Nephron (organoid): Measurements from ENCODE around the gene VPS37C.
"Not testable (repeated sequence)": the region's sequence is repeated elsewhere in the genome, so short reads cannot be mapped to it uniquely, and the experiment has no call there.

Experiments used
- H3K27ac Mint-ChIP-seq, 3 experiments: 2 replicates each; pipeline ENCODE4 v1.8.0; 2020; ENCODE audit warnings: mixed read lengths in 3 of 3, mild to moderate bottlenecking in 2 of 3, moderate library complexity in 1 of 3
- H3K27me3 Mint-ChIP-seq: 2 replicates; pipeline ENCODE4 v1.8.0; 2021; ENCODE audit warnings: low read depth, mild to moderate bottlenecking, moderate library complexity, mixed read lengths
- H3K36me3 Mint-ChIP-seq: 2 replicates; pipeline ENCODE4 v1.8.0; 2020; ENCODE audit warnings: low read depth, mixed read lengths
- H3K4me1 Mint-ChIP-seq: 2 replicates; pipeline ENCODE4 v1.8.0; 2020; ENCODE audit warnings: mixed read lengths
- H3K4me3 Mint-ChIP-seq, 3 experiments: 2 replicates each; pipeline ENCODE4 v1.8.0; 2020; ENCODE audit warnings: mild to moderate bottlenecking in 3 of 3, mixed read lengths in 3 of 3, moderate library complexity in 2 of 3
- H3K9me3 Mint-ChIP-seq: 2 replicates; pipeline ENCODE4 v1.8.0; 2020; ENCODE audit warnings: mixed read lengths
- CTCF ChIP-seq, 3 experiments: fragments of 200-600 bp; sonication (generic); IDR thresholded peaks; one replicate each; pipeline ENCODE4 v1.5.0; 2021; ENCODE audit warnings: antibody characterized with exemption in 3 of 3; ENCODE audit not compliant: unreplicated experiment in 3 of 3

VPS37C gene

GRCh38 chr11:61102667-61103571 lies 58.3 kb downstream of the VPS37C start:
- H3K27me3 Mint-ChIP-seq = no peaks in the 10 kb centered on the region
- no peak overlapping the region for H3K4me3 Mint-ChIP-seq
- no peak overlapping the region for H3K27ac Mint-ChIP-seq
- no peaks in the 10 kb centered on the region for H3K9me3 Mint-ChIP-seq
- H3K36me3 Mint-ChIP-seq = no peaks in the 10 kb centered on the region
- no peak for TF ChIP-seq CTCF (IDR thresholded peaks at IDR 0.05; ENCODE audit: unreplicated experiment in 3 of 3)
- H3K4me1 Mint-ChIP-seq = no peaks in the 10 kb centered on the region

- H3K9me3 Mint-ChIP-seq = peaks cover 7% of the 10 kb centered on the region
- no peak for TF ChIP-seq CTCF (IDR thresholded peaks at IDR 0.05; ENCODE audit: unreplicated experiment in 3 of 3)
- H3K36me3 Mint-ChIP-seq = no peaks in the 10 kb centered on the region
- no peaks in the 10 kb centered on the region for H3K4me1 Mint-ChIP-seq
- no peak overlapping the region for H3K4me3 Mint-ChIP-seq
- H3K27me3 Mint-ChIP-seq = no peaks in the 10 kb centered on the region
- H3K27ac Mint-ChIP-seq = no peak overlapping the region
Measured at GRCh38 chr11:61098778-61099177, 62.4 kb downstream of the VPS37C start.

- not testable (repeated sequence) for H3K27me3 Mint-ChIP-seq, H3K27ac Mint-ChIP-seq, H3K9me3 Mint-ChIP-seq, H3K4me1 Mint-ChIP-seq, H3K4me3 Mint-ChIP-seq, H3K36me3 Mint-ChIP-seq
Measured at GRCh38 chr11:61098261-61098660, 63.0 kb downstream of the VPS37C start.

- no peaks in the 10 kb centered on the region for H3K4me1 Mint-ChIP-seq
- no peaks in the 10 kb centered on the region for H3K36me3 Mint-ChIP-seq
- no peak overlapping the region for H3K27ac Mint-ChIP-seq
- H3K4me3 Mint-ChIP-seq = no peak overlapping the region
- H3K27me3 Mint-ChIP-seq = no peaks in the 10 kb centered on the region
- TF ChIP-seq CTCF (IDR thresholded peaks at IDR 0.05; ENCODE audit: unreplicated experiment in 3 of 3) = no peak
- peaks cover 7% of the 10 kb centered on the region for H3K9me3 Mint-ChIP-seq
Measured at GRCh38 chr11:61095021-61095420, 66.2 kb downstream of the VPS37C start.

- not testable (repeated sequence) for H3K36me3 Mint-ChIP-seq, H3K4me3 Mint-ChIP-seq, H3K27me3 Mint-ChIP-seq, H3K4me1 Mint-ChIP-seq, H3K27ac Mint-ChIP-seq, H3K9me3 Mint-ChIP-seq
Measured at GRCh38 chr11:61094167-61094566, 67.1 kb downstream of the VPS37C start.

GRCh38 chr11:61092908-61093763 lies 68.1 kb downstream of the VPS37C start:
- peaks cover 7% of the 10 kb centered on the region for H3K9me3 Mint-ChIP-seq
- H3K27ac Mint-ChIP-seq = no peak overlapping the region
- no peaks in the 10 kb centered on the region for H3K36me3 Mint-ChIP-seq
- H3K27me3 Mint-ChIP-seq = peaks cover 2% of the 10 kb centered on the region
- H3K4me1 Mint-ChIP-seq = no peaks in the 10 kb centered on the region
- TF ChIP-seq CTCF (IDR thresholded peaks at IDR 0.05; ENCODE audit: unreplicated experiment in 3 of 3) = no peak
- H3K4me3 Mint-ChIP-seq = no peak overlapping the region
